Measurements from ENCODE around the gene SCLY. TPM values are rescaled to one million over a fixed set of nuclear protein-coding genes. Genes with fewer than 3 reads are reported as not detected.

The SCLY gene
- total RNA-seq, 1 experiment from 2014 or later, result 21.7 TPM

DNA sequence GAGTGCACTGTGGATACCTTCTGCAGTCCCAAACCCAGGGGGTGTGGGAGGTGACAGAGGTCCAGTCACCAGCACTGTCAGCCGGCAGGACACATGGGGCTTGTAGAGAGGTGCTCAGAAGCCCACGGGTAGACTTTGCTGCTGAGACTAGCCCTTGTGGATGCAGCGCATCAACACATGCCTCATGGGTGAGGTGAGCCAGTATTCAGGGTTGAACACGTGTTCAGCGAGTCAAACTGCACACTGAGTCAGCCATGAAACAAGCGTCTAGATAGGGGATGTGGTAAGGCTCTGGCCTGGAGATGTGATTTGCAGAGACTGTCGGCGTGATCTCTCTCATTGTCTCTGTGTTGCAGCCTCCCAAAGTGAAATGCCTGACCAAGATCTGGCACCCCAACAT, 35.8 kb upstream of the SCLY start:
- H3K4me1 ChIP-seq, result no peaks in the 10 kb centered on the region
- H3K4me3 Mint-ChIP-seq (ENCODE audit: unreplicated experiment), result no peak overlapping the region
- CTCF ChIA-PET, result no interaction called here
- TF ChIP-seq CTCF (IDR thresholded peaks at IDR 0.05; ENCODE audit: insufficient read depth in 1 of 2, low read depth in 1 of 2, low read length in 1 of 2, severe bottlenecking in 1 of 2, unreplicated experiment in 1 of 2), result no peak
- no peaks in the 10 kb centered on the region for H3K36me3 ChIP-seq (ENCODE audit: control insufficient read depth, insufficient read depth, low read length)
- no peaks in the 10 kb centered on the region for H3K9me3 ChIP-seq
- POLR2A ChIA-PET, result no interaction called here
- no peaks in the 10 kb centered on the region for H3K4me1 Mint-ChIP-seq (ENCODE audit: low read depth, unreplicated experiment)
- H3K27me3 ChIP-seq (replicated peaks; ENCODE audit: control insufficient read depth, insufficient read depth, low read length), result no peaks in the 10 kb centered on the region
- BruUV-seq (replicated peaks), result no TSS peak
- intact Hi-C loops (cut with micrococcal nuclease; ENCODE audit: unreplicated experiment), result no loop called here
- H3K9me3 Mint-ChIP-seq (ENCODE audit: unreplicated experiment), result no peaks in the 10 kb centered on the region
- peaks cover 12% of the 10 kb centered on the region for H3K36me3 Mint-ChIP-seq (ENCODE audit: insufficient read depth, unreplicated experiment)
- H3K27me3 Mint-ChIP-seq (ENCODE audit: insufficient read depth, unreplicated experiment), result no peaks in the 10 kb centered on the region
- no peak overlapping the region for H3K4me3 ChIP-seq (ENCODE audit: low read depth, low read length)
- no peak for DNase-seq
- no peak overlapping the region for H3K27ac Mint-ChIP-seq (ENCODE audit: unreplicated experiment)

DNA sequence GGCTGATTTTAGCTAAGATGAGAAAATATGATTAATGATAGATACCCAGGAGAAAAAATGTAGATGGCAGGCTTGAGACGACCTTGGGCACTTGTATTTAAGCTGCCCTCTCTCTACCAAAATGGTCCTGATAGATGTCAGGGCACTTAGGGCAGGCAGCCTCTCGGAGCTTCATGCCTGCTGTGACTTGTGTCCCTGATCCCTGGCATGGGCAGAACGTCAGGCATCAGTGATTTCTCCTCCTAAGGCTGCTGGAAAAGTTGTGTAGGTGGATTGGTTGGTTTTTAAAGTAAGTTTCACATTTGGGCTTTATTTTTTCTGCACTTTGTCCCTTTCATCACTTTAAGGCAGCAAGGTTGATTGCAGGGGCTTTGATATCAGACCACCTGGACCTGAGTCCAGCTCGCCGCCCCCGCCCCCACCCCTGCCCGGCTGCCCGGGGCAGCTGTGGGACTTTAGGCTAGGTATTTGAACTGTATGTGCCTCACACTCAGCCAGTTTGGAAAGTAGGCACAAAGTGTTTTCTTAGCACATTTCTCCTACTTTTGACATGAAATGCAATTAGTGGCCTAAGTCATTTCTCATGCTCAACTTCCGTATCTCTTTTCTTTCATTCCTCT, 35.0 kb upstream of the SCLY start:
- H3K27ac Mint-ChIP-seq (ENCODE audit: unreplicated experiment), result no peak overlapping the region
- H3K4me1 Mint-ChIP-seq (ENCODE audit: low read depth, unreplicated experiment), result no peaks in the 10 kb centered on the region
- peaks cover 17% of the 10 kb centered on the region for H3K36me3 Mint-ChIP-seq (ENCODE audit: insufficient read depth, unreplicated experiment)
- H3K9me3 ChIP-seq, result no peaks in the 10 kb centered on the region
- DNase-seq, result no peak
- H3K4me1 ChIP-seq, result no peaks in the 10 kb centered on the region
- no peaks in the 10 kb centered on the region for H3K36me3 ChIP-seq (ENCODE audit: control insufficient read depth, insufficient read depth, low read length)
- CTCF ChIA-PET, result no interaction called here
- intact Hi-C loops (cut with micrococcal nuclease; ENCODE audit: unreplicated experiment), result no loop called here
- H3K9me3 Mint-ChIP-seq (ENCODE audit: unreplicated experiment), result no peaks in the 10 kb centered on the region
- no peak for TF ChIP-seq CTCF (IDR thresholded peaks at IDR 0.05; ENCODE audit: insufficient read depth in 1 of 2, low read depth in 1 of 2, low read length in 1 of 2, severe bottlenecking in 1 of 2, unreplicated experiment in 1 of 2)
- no peaks in the 10 kb centered on the region for H3K27me3 Mint-ChIP-seq (ENCODE audit: insufficient read depth, unreplicated experiment)
- POLR2A ChIA-PET, result no interaction called here
- H3K27me3 ChIP-seq (replicated peaks; ENCODE audit: control insufficient read depth, insufficient read depth, low read length), result no peaks in the 10 kb centered on the region
- no TSS peak for BruUV-seq (replicated peaks)
- H3K4me3 Mint-ChIP-seq (ENCODE audit: unreplicated experiment), result no peak overlapping the region
- no peak overlapping the region for H3K4me3 ChIP-seq (ENCODE audit: low read depth, low read length)

DNA sequence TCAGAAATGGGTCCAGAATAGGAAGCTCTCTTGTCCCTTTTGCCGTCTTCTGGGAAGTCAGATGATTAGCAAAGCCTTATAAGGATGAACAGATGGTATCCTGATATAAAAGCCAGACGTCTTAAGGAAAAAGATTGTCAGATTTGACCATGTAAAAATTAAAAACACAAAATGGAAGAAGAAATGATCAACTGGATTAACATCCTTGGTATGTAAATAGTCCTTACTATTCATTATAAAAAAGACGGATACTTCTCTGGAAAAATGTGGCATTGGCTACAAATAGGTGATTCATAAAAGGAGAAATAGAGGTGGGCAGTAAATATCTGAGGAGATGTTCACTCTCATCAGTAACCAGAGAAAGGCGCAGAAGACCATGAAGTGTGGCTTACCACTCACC, 33.7 kb upstream of the SCLY start:
- Mint-ChIP-seq H3K4me1 (ENCODE audit: low read depth, unreplicated experiment) (no peaks in the 10 kb centered on the region), H3K27me3 (ENCODE audit: insufficient read depth, unreplicated experiment) (no peaks in the 10 kb centered on the region)
- CTCF ChIA-PET, result no interaction called here

More for the DNA sequence above, 33.7 kb upstream of the SCLY start:
- no peak overlapping the region for H3K27ac Mint-ChIP-seq (ENCODE audit: unreplicated experiment)
- H3K4me3 Mint-ChIP-seq (ENCODE audit: unreplicated experiment), result no peak overlapping the region
- Histone ChIP-seq H3K36me3 (ENCODE audit: control insufficient read depth, insufficient read depth, low read length) (no peaks in the 10 kb centered on the region), H3K27me3 (replicated peaks; ENCODE audit: control insufficient read depth, insufficient read depth, low read length) (no peaks in the 10 kb centered on the region), H3K4me1 (no peaks in the 10 kb centered on the region), H3K4me3 (ENCODE audit: low read depth, low read length) (no peak overlapping the region), H3K9me3 (no peaks in the 10 kb centered on the region)
- DNase-seq, result no peak
- H3K36me3 Mint-ChIP-seq (ENCODE audit: insufficient read depth, unreplicated experiment), result peaks cover 23% of the 10 kb centered on the region
- no peak for TF ChIP-seq CTCF (IDR thresholded peaks at IDR 0.05; ENCODE audit: insufficient read depth in 1 of 2, low read depth in 1 of 2, low read length in 1 of 2, severe bottlenecking in 1 of 2, unreplicated experiment in 1 of 2)
- intact Hi-C loops (cut with micrococcal nuclease; ENCODE audit: unreplicated experiment), result no loop called here
- BruUV-seq (replicated peaks), result no TSS peak
- POLR2A ChIA-PET, result no interaction called here
- H3K9me3 Mint-ChIP-seq (ENCODE audit: unreplicated experiment), result no peaks in the 10 kb centered on the region

All from Caco-2 (cell line).